GM11168 (cell line): ENCODE measurements around the gene ZSCAN10.

Experiments used
- in situ Hi-C: fragments of 300-500 bp; cut with MboI; formaldehyde crosslinking; loops from one replicate; pipeline ENCODE4 v1.12.0; 2022; ENCODE audit warnings: low sequenced_read_pairs; ENCODE audit not compliant: unreplicated experiment

Gene ZSCAN10

DNA sequence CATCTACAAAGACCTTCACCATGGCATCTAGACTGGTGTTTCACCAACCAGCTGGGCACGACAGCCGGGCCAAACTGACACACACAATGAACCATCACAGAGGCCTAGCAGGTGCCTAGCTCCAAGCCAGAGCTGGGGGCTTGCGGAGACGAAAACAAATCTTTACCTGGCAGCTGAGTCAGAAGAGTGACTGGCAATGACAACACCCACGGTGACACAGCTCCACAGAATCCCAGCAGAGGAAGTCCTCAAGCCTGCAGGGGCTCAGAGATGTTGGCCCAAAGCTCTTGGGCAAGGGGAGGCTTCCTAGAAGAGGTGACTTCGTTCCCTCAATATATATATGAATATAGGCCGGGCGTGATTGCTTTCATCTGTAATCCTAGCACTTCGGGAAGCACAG, 47.6 kb downstream of the ZSCAN10 start:
- in situ Hi-C loops = no loop called here

DNA sequence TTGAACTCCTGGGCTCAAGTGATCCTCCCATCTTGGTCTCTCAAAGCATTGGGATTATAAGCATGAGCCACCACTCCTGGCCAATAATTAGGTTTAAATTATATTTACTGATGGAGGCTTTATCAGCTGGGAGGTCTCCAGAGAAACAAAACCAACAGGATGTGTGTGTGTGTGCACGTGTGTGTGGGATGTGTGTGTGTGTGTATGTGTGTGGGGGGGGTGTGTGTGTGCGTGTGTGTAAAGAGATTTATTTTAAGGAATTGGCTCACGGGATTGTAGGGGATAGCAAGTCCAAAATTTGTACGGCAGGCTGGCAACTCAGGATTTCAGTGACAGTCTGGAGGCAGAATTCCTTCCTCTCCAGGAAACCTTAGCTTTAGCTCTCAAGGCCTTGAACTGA, 48.1 kb downstream of the ZSCAN10 start:
- in situ Hi-C loops = no loop called here

DNA sequence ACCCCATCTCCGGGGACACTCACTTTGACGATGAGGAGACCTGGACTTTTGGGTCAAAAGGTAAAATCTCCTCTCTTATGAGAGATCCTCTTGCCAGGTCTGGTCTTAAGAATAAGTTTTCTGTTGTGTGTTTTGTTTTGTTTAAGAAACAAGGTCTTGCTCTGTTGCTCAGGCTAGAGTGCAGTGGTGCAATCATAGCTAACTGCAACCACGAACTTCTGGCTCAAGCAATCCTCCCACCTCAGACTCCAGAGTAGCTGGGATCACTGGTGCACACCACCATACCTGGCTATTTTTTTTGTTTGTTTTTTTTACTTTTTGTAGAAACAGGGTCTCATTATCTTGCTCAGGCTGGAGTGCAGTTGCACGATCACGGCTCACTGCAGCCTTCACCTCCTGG, 48.6 kb downstream of the ZSCAN10 start:
- in situ Hi-C loops = no loop called here

DNA sequence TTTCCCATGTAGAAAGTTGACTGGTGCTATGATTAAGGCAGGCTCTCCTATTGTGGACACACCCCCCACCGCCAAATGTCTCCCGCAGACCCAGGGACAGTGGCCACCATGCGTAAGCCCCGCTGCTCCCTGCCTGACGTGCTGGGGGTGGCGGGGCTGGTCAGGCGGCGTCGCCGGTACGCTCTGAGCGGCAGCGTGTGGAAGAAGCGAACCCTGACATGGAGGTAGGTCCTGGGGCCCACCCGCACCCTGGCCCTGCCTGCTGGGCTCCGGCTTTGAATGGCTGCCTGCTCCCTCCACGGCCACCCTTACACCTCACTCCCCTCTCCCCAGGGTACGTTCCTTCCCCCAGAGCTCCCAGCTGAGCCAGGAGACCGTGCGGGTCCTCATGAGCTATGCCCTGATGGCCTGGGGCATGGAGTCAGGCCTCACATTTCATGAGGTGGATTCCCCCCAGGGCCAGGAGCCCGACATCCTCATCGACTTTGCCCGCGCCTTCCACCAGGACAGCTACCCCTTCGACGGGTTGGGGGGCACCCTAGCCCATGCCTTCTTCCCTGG, 49.1 kb downstream of the ZSCAN10 start:
- in situ Hi-C loops = no loop called here

DNA sequence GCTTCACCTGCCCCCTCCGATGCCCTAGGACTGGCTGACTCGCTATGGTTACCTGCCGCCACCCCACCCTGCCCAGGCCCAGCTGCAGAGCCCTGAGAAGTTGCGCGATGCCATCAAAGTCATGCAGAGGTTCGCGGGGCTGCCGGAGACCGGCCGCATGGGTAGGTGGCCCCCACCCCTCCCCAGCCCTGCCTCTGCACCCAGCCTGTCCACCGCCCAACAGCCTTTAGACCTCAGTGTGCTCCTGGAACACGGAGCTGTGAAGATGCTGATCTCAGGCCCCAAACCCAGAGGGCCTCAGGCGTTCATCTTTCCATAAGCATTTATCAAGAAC, 51.7 kb downstream of the ZSCAN10 start:
- in situ Hi-C loops = no loop called here

DNA sequence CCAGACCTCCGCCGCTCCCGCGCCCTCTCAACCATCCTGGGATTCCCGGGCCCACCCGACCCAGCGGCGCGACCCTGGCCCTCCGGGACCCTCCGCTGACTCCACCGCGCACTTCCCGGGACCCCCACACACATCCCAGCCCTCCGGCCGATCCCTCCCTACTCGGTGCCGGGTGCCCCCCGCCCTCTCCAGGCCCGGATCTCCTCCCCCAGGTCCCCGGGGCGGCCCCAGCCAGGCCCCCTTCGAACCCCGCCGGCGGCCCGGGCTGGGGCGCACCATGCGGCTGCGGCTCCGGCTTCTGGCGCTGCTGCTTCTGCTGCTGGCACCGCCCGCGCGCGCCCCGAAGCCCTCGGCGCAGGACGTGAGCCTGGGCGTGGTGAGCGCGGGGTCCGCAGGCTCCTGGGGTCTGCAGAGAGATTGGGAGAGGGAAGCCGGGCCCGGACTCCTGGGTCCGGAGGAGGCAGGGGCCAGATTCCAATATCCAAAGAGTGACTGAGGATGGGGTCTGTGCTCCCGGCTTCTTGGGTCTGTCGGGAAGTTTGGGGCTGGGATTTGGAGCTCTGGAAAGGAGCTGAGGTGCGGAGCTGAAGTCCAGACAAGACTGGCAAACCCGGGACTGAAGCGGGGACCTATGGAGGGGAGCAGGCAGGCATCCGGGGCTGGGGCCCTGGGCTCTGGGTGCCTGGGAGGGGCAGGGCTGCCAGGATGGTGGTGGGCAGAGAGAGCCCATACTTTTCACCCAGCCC, 52.3 kb downstream of the ZSCAN10 start:
- in situ Hi-C loops = no loop called here

DNA sequence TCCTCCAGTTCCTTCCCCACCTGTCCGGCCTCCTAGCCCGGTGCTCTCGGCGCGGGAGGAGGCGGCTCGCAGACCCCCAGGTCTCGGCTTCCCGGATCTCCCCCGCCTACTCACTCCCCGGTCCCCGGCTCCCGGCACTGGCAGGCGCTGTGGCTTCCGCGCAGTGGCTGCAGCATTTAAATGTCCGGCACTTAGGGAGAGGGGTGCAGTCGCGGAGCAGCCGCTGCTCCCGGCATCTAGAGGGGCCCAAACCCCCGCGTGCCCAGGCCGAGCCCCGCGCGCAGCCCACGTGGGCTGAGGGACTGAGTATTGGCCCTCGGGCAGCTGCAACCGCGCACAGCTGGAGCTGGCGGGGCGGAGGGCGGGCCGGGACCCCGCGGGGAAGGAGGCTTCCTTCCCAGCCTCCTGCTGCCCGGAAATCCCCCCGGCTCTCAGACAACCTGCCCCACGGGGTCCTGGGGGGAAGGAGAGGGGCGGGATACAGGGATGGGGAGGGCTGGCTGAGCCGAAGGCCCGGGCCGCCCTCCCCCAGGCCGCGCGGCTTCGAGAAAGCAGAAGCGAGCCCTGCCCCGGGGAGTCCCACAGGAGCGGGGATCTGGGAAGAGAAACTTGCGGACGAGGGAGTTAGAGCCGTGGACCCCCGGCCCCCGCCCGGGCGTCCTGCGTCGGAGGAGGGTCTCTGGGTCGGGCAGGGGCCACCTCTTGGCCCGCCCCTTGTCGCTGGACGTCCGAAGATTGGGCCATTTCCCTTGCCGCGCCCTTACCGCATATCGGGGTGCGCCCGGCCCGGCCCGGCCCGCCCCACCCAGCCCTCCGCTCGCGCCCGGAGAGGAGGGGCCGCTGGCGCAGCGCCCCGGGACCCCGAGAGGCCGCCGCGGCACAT, 53.1 kb downstream of the ZSCAN10 start, which contains the start of gene MMP25:
Gene MMP25 (plus strand): TSS at position 804 of the 883 bp plus-strand sequence. CDS start 357 bp downstream, outside the sequence.
- in situ Hi-C loops = no loop called here

DNA sequence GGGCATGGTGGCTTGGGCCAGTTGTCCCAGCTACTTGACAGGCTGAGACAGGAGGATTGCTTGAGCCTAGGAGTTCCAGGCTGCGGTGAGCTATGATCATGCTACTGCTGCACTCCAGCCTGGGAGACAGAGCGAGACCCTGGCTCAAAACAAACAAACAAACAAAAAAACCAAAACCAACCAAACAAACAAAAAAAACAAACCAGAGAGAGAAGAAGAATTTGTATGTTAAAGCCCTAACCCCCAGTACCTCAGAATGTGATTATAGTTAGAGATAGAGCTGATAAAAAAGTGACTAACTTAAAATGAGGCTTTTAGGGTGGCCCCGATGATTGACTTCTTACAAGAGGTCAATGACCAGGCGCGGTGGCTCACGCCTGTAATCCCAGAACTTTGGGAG, 54.4 kb downstream of the ZSCAN10 start:
- in situ Hi-C loops = no loop called here

DNA sequence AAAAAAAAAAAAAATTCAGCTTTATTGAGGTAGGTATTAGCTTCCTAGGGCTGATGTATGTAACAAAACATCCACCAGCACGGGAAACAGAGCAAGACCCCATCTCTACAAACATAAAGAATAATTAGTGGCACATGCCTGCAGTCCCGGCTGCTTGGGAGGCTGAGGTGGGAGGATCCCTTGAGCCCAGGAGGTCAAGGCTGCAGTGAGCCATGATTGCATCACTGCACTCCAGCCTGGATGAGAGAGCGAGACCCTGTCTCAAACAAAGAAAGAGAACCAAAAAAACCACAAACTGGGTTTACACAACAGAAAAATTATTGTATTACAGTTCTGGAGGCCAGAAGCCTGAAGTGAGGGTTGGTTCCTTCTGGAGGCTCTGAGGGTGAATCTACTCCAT, 56.7 kb downstream of the ZSCAN10 start:
- in situ Hi-C loops = no loop called here

DNA sequence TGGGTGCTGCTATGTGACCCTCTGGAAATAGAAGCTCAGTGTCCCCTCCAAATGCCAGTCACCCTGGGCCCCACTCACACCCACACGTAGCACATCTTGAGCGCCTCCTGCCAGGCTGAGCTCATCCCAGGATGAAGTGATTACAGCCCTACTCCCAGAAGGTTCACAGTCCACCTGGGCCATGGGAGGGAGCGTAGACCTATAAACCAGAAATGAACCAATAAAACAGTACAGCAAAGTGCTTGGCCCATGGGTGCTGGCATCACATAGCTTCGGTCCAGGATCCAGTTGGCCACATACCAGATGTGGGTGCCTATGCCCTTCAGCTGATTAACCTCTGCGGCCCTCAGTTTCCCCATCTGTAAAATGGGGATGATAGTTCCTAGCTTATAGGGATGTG, 60.2 kb downstream of the ZSCAN10 start:
- in situ Hi-C loops = no loop called here
